Measurements from ENCODE around the gene AK8.

AK8 gene

GRCh38 chr9:132824151-132824550, 53.9 kb downstream of the AK8 start:
- TF ChIP-seq CTCF (IDR thresholded peaks at IDR 0.05; ENCODE audit: low read depth, low read length): no peak
- in situ Hi-C loops (cut with HindIII; ENCODE audit: low sequenced_read_pairs): no loop called here
- H3K4me3 ChIP-seq (ENCODE audit: low read depth, low read length): no peak overlapping the region
- DNase-seq (ENCODE audit: low read depth, low spot score): no peak

GRCh38 chr9:132823370-132824145, 54.5 kb downstream of the AK8 start:
- DNase-seq (ENCODE audit: low read depth, low spot score): no peak
- TF ChIP-seq CTCF (IDR thresholded peaks at IDR 0.05; ENCODE audit: low read depth, low read length): no peak
- no peak overlapping the region for H3K4me3 ChIP-seq (ENCODE audit: low read depth, low read length)
- in situ Hi-C loops (cut with HindIII; ENCODE audit: low sequenced_read_pairs): no loop called here

- no peak for TF ChIP-seq CTCF (IDR thresholded peaks at IDR 0.05; ENCODE audit: low read depth, low read length)
- in situ Hi-C loops (cut with HindIII; ENCODE audit: low sequenced_read_pairs): no loop called here
- no peak for DNase-seq (ENCODE audit: low read depth, low spot score)
- no peak overlapping the region for H3K4me3 ChIP-seq (ENCODE audit: low read depth, low read length)
Observed at GRCh38 chr9:132820169-132820944, 57.7 kb downstream of the AK8 start.

- in situ Hi-C loops (cut with HindIII; ENCODE audit: low sequenced_read_pairs): no loop called here
- H3K4me3 ChIP-seq (ENCODE audit: low read depth, low read length): no peak overlapping the region
- no peak for DNase-seq (ENCODE audit: low read depth, low spot score)
- TF ChIP-seq CTCF (IDR thresholded peaks at IDR 0.05; ENCODE audit: low read depth, low read length): no peak
Observed at GRCh38 chr9:132818588-132818987, 59.5 kb downstream of the AK8 start.

- no peak overlapping the region for H3K4me3 ChIP-seq (ENCODE audit: low read depth, low read length)
- TF ChIP-seq CTCF (IDR thresholded peaks at IDR 0.05; ENCODE audit: low read depth, low read length): no peak
- in situ Hi-C loops (cut with HindIII; ENCODE audit: low sequenced_read_pairs): no loop called here
- no peak for DNase-seq (ENCODE audit: low read depth, low spot score)
Observed at GRCh38 chr9:132814937-132815336, 63.1 kb downstream of the AK8 start.

- in situ Hi-C loops (cut with HindIII; ENCODE audit: low sequenced_read_pairs): no loop called here
- no peak for DNase-seq (ENCODE audit: low read depth, low spot score)
- no peak overlapping the region for H3K4me3 ChIP-seq (ENCODE audit: low read depth, low read length)
- no peak for TF ChIP-seq CTCF (IDR thresholded peaks at IDR 0.05; ENCODE audit: low read depth, low read length)
Observed at GRCh38 chr9:132813115-132813771, 64.8 kb downstream of the AK8 start.

All from astrocyte of the spinal cord (primary cell).